ENCODE data around the gene TBPL1.

TBPL1 gene

GRCh38 chr6:134039116-134039515, 86.1 kb downstream of the TBPL1 start:
- FAIRE-seq = no peak
- no peak for DNase-seq (ENCODE audit: low spot score)

Measured in urothelium cell line (cell line).